NCI-H1092 treated with DMSO at 0.1 percent for 48 hours (cell line): ENCODE data around the gene BRSK2.

Experiments used
- DNase-seq: peaks from one replicate; lab custom pipeline; 2025; lab: John Stamatoyannopoulos, UW

The BRSK2 gene

GRCh38 chr11:1375955-1376258, 13.8 kb upstream of the BRSK2 start:
- no peak for DNase-seq

DNA sequence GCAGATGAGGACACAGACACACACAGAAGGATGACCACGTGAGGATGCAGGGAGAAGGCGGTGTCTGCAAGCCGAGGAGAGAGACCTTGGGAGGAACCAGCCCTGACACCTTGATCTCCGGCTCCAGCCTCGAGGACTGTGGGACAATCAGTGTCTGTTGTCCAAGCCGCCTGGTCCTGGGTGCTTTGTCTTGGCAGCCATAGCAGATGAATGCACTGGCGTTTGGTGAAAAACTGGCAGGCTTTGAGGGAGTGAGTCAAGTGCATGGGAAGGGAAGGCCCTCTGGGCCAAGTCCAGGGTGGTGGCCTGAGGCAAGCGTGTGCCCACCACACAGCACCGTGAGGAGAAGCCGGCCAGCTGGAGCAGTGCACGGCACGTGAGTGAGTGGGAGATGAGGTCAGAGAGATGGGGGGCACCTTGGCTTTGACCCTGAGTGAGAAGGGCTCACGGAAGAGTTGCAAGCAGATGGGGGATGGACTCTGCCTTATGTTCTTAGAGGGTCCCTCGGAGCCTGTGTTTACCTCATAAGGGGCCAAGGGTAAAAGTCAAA, 12.4 kb upstream of the BRSK2 start:
- DNase-seq = no peak

DNA sequence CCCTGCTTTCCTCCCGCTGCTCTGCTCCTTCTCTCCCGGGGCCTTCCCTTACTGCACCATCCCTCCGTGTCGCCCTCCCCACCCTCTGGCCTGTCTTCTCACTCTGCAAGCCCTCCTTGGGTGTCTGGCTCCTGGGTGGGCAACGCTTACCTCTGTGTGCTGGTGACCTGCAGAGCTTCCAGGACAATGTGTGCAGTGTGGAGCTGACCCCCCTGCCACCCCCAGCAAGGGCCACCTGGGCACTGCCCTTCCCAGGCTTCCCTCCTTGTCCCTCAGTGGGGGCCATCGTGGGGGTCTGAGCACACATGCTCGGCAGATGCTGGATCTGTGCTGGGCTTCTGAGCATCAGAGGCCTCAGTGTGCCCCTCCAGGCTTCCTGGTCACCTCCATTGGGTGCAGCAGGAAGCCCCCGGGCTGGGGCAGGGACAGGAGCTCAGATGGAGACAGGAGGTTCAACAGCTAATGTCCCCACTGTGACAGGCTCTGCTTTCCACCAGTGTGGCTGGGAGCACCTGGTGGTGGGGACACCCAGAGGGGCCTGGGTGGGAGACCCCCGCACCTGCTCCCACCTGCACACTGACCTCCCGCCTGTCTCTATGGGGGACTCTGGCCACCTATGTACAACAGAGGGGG, 7.8 kb upstream of the BRSK2 start:
- no peak for DNase-seq

DNA sequence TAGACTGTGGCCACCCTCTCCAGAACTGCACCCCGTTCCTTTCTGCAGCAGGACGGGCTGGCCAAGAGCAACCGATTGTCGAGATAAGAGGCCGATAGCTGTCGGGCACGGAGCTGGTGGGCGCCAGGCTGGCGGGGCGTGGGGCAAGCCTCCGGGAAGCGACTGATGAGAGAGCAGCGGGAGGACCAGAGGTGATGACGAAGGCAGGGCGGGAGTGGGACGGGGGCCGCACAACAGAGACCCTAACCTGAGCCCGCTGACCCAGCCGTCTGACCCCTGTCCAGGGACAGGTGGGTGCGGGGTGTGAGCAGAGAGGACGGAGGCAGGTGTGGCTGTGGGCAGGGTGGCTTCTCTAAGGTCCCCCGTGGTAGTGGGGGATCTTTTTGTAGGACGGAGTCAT, 7.3 kb upstream of the BRSK2 start:
- no peak for DNase-seq

DNA sequence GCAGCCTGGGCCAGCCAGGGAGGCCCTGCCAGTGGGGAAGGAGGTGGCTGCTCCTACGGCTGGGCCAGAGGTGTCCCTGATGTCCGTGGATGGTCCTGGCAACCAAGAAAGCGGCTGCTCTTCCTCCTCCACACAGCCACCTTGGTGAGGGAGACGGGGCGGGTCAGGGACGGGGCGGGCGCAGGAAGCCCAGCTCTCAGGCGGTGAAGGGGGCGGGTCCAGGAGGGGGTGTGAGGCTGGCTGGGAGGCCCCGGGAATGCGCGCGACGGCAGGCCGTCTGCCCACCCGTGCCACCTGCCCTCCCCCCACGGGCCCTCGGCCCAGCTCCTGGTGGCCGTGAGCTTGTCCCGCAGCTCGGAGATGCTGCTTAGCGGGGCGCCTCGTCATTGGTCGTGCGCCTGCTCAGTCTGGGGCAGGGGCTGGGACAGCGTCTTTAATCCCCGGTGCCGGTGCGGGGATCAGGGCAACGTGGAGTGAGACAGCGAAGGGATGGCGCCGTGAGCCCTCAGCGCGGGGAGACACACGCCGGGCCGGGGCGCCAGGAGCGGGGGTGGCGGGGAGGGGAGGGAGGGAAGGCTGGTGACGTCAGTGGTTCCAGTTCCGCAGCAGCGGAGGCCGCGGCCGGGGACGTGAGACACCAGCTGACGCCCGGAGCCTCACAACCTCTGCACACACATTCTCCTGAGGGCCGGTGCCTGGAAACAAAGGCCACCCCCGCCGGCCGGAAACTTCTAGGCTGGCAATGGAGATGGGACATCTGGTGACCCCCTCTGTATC, 6.7 kb upstream of the BRSK2 start:
- peak; percentile 48 for DNase-seq

DNA sequence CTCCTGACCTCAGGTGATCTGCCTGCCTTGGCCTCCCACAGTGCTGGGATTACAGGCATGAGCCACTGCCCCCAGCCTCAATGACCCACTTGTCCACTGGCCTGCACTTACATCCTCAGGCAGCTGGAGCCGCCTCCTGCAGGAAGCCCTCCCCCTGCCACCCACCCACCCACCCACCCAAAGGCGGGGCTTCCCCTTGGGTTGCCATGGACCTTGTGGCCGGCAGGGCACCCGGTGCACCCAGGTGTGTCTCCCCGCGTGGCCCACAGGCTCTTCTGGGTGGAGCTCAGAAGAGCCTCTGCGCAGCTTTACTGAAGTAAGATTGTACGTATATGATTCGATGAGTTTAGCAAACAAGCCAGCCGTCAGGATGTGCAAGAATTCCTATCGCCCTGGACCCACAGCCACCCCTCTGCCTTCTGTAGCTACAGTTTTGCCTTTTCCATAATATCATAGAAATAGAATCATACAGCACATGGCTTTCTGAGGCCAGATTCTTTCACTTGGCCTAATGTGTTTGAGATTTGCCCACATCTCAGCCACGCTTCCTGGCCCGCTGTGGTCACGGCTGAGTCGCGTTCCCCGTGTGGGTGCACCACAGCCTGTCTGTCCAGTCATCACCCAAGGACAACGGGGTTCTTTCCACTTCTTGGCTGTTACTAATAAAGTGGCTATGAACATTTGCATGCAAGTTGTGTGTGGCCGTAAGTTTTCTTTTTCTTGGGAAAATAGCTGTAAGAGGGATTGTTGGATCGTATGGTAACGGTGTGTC, 5.3 kb upstream of the BRSK2 start:
- no peak for DNase-seq

DNA sequence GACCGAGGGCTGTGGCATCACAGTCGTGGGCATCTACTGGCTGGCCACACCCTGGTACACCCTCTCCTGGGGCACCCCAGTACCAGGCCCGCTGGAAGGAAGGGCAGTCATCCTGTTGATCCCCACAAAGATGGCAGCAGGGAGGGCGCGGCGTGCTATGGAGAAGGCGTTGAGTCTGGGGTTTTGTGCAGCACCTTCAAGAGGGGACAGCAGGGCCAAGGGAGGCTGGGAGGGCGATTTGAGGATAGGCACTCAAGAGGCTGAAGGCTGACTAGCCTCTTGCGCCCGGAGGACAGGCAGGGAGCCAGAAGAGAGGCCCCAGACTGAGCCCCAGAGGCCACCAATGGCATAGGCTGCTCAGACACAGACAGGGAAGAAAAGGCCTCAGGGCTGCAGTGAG, 2.2 kb upstream of the BRSK2 start:
- DNase-seq = no peak

DNA sequence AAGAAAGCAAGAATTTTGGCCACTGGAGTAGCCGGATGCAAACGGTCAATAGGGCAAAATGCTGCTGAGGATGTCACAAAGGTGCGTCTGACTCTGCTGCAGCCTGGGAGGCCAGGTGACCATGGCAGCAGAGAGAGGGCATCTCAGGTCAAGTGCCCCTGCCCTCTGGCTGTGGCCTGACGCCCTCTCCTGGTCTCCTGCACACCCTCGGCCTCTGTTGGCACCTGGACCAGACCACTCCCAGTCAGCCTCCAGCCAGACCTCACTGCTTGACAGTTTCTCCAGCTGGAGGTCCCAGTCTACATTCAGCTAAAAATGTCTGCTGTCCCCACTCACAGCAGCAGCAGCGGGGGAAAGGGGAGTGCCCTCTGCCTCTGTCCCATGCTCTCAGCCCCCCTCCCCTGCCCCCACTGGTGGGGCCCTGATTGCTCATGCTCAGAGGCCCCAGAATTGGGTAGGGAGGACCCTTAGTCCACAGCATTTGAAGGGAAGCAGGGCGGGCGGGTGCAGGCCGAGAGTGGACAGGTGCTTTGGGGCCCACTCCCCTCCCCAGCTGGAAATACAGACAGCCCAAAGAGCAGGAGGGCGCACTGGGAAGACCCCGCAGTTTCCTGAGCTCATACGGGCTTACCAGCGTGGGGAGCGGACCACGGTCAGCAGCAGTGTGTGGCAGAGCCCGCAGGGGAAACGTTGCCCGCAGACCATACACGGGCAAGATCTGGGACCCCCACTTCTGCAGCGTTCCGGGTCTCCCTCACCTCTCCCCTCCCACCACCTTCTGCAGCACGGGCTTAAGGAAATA, 1.6 kb upstream of the BRSK2 start:
- DNase-seq = no peak

DNA sequence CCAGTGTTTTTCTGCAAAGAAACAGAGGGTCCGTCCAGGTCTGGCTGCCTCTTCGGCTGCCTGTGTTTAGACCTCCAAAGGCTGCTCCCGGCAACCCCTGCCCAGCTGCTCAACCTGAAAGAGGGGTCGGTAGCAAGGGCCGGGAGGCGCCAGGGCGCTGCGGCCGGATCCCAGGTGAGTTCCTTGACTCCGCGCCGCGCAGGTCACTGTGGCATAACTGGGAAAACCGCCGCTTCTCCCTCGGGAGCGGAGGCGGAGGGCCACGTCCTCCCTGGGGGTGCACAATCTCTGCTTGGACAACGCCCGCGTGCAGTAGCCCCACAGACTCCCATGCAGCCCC, 1.0 kb upstream of the BRSK2 start:
- DNase-seq = peak; percentile 15

- peak; percentile 97 for DNase-seq
Observed at GRCh38 chr11:1389103-1389931, 417 bp upstream of the BRSK2 start.

- peak; percentile 25 for DNase-seq
Observed at GRCh38 chr11:1390569-1391164, 933 bp downstream of the BRSK2 start.

DNA sequence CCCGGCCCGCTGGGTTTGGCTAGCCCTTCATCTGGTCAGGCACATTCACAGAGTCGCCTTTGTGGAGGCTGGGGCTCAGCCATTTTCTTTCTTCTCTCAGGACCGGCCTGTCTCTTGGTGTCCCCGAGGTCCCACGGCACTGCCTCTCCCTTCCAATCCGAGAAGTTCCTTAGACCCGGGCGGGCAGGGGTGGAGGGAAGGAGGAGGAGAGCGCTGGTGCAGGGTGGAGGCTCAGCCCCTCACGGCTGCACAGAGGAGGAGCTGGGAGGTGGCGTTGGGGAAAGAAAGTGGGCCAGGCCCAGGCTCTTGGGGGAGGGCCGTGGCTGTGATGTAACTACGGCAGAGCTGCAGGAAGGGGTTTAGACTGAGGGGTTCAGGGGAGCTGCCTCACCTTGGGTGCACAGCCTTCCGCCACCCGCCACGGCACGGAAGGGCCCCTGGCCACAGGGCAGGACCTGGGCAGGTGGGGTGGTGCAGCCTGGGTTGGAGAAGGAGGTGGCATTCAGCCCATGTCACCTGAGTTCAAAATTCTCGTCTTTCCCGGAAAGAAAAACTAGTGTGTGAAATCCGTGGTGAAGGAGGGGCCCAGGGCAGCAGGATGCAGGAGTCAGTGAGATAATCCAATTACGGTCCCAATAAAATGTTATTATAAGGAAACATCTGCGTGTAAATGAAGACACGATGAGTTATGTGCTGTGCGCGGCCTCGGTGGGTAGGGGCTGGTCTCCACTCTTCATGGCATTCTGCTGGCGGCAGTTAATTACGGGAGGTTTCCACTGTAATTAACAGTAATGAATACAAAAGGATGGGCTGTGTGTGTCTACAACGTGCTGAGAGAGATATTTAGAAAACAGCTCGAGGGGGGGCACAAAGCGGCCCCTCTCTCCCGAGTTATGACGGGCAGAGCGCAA, 1.7 kb downstream of the BRSK2 start:
- no peak for DNase-seq

DNA sequence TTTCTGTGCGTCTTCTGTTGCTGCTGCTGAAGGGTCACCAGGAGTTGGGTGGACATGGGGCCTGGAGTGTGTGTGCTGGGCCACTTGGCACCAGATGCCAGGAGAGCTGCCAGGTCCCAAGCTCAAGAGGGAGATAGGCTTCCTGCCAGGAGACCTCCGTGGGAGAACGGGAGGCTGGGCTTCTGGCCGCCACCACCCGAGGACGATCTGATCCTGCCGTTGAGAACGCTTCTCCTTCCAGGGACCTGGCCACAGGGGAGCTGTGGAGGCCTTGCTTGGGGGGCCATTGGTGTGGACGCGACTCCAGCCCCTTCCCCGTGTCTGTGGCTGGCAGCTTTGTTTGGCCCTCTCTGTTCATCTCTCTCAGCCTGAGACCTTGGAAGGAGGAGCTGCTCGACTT, 2.4 kb downstream of the BRSK2 start:
- DNase-seq = peak; percentile 69

GRCh38 chr11:1392561-1392960, 2.8 kb downstream of the BRSK2 start:
- no peak for DNase-seq

DNA sequence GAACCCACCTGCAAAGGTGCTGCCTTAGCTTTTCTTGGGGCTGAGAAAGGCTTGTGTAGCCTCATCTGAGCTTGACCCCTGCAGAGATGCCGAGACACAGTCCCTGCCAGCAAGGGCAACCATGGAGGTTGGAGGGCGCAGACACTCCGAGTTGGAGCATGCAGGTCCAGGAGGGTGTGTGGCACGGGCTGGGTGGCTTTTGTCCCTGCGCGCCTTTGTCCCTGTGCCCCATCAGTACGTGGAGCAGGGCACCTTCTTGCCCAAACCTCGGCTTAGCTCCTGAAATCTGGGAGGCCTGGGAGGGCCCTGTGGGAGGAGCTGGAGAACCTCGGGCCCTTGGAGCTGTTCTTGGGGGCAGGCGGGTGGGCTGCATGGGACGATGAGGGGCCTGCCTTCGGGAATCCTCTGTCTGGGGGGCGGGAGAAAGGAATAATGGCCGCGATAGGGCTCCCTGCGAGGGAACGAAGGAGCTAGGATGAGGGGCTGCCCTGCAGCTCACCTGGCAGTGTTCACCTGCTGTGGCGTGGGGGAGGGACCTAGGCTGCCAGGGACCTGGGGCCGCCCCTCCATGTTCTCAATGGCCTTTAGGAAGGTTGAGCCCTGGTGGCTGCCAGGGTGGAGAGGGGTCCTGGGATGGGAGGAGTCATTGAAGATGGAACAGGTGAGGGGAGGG, 3.4 kb downstream of the BRSK2 start:
- no peak for DNase-seq

DNA sequence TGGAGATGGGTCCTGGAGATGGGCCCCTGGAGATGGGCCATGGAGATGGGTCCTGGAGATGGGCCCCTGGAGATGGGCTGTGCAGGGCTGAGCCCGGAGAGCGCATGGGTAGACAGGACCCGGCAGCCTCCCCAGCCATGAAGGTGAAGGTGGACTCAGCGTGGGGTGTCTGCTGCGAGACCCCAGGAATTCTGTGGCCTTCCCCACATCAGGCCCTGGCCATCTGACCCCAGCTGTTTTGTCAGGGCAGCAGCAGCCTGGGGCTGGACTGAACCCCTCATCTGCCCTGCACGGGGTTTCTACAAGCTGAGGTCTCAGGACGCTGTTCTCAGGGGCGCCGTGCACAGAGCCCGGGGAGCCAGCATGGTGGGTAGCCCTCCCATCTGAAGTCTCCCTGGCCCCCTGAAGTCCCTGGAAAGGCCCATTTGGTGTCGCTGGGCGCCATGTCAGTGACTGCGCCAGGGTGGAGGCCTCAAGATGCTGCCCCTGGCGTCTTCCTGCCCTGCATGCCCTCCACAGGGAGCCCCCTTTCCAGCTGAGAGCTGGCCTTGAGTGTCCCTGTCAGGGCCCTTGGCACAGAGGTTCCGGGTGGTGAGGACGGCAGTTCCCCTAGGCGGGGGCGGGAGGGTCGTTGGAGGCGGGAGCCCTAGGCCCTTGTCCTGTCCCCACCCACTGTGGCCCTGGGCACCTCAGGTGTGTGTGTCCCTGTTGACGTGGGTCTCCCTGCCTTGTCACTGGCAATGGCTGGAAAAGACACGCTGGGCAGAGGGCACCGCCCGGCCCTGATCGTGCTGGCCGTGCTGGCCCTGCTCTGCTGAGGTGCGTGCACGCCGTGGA, 5.4 kb downstream of the BRSK2 start:
- DNase-seq = no peak

DNA sequence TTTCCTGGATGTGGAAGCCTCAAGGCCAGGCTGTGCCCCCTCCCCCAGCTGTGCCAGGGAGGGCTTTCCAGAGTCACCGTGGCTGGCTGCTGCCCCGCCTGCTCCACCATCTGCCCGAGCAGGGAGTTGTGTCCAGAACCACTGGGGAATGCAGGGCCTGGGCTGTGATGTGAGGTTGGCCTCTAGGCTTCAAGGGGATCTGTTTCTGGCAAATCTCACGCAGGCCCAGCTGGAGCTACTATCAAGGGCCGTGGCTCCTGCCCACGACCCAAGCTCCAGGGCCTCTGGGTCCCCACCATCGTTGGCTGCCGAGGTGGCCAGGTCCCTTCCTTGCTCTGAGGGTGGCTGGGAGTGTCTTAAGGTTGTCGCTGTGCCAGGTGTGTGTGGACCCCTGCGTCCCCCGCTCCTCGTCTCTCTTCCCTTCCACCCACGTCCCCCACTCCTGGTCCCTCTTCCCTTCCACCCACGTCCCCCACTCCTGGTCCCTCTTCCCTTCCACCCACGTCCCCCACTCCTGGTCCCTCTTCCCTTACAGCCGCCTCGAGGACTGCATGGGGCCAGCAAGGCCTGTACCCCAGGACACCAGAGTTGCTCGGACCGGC, 6.1 kb downstream of the BRSK2 start:
- no peak for DNase-seq

DNA sequence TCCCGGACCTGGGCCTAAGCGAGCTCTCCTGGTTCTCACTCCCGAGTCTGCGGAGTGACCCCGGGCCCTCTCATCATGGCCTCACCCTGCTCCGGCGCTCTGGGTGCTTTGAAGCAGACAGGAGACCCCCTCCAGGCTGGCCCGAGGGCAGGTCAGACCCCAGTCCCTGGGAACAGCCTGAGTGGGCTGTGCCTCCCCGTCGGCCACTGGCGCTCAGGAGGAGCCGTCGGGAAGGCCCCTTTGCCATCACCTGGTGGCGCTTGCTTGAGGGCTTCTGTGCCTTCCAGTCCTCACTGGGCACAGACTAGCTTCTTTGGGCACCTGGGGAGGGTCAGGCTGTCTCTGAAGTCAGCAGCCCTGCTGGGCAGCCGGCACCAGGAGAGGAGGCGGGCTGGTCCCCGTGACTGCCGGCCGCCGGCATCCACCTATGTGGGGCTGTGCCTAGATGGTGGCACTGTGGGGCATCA, 6.7 kb downstream of the BRSK2 start:
- no peak for DNase-seq
